A673 (cell line): Measurements from ENCODE around the gene SERPINH1. TPM values are rescaled to one million over a fixed set of nuclear protein-coding genes. Genes with fewer than 3 reads are reported as not detected.

Source experiments
- BruUV-seq: library from RNA; stranded (reverse); fragments of 400-500 nt; replicated peaks from 2 replicates; lab custom pipeline; 2021; lab: Mats Ljungman, UMichigan
- CTCF ChIA-PET: fragments of 300-600 bp; sonication (Branson Sonifier 250); formaldehyde crosslinking; loops from one replicate; lab custom pipeline; 2022; ENCODE audit warnings: antibody characterized with exemption; lab: Charles Lee
- POLR2A ChIA-PET: fragments of 300-600 bp; sonication (Branson Sonifier 250); formaldehyde crosslinking; loops from one replicate; lab custom pipeline; 2022; ENCODE audit warnings: antibody characterized with exemption; ENCODE audit not compliant: low non-redundant PET; lab: Charles Lee
- DNase-seq: peaks from one replicate; pipeline ENCODE4 v3.0.0-alpha.2; 2015; ENCODE audit warnings: low spot score
- H3K27ac ChIP-seq: fragments of 200-600 bp; sonication (generic); 2 replicates; pipeline ENCODE4 v1.5.1; 2016; ENCODE audit warnings: mixed run types, low read depth, mild to moderate bottlenecking, mixed read lengths, antibody characterized with exemption, low read length; ENCODE audit not compliant: poor library complexity, severe bottlenecking
- H3K27me3 ChIP-seq: fragments of 200-600 bp; sonication (generic); replicated peaks from 2 replicates; pipeline ENCODE4 v1.6.1; 2017; ENCODE audit warnings: mixed run types, low read depth, mild to moderate bottlenecking, mixed read lengths, antibody characterized with exemption, low read length; ENCODE audit not compliant: insufficient read depth, poor library complexity
- H3K36me3 ChIP-seq: fragments of 200-600 bp; sonication (generic); 2 replicates; pipeline ENCODE4 v1.6.1; 2016; ENCODE audit warnings: mixed run types, mild to moderate bottlenecking, mixed read lengths, antibody characterized with exemption, low read length; ENCODE audit not compliant: insufficient read depth, poor library complexity, severe bottlenecking
- H3K4me1 ChIP-seq: fragments of 200-600 bp; sonication (generic); 2 replicates; pipeline ENCODE4 v1.6.1; 2017; ENCODE audit warnings: mixed run types, mild to moderate bottlenecking, mixed read lengths, antibody characterized with exemption, low read length; ENCODE audit not compliant: insufficient read depth, poor library complexity, severe bottlenecking
- H3K4me3 ChIP-seq: fragments of 200-600 bp; sonication (generic); 2 replicates; pipeline ENCODE4 v1.5.1; 2016; ENCODE audit warnings: low read depth, mixed run types, mild to moderate bottlenecking, mixed read lengths, low read length; ENCODE audit not compliant: poor library complexity, severe bottlenecking
- H3K9me3 ChIP-seq: fragments of 200-600 bp; sonication (generic); 2 replicates; pipeline ENCODE4 v1.6.1; 2016; ENCODE audit warnings: mixed run types, low read depth, mild to moderate bottlenecking, mixed read lengths, antibody characterized with exemption, low read length; ENCODE audit not compliant: poor library complexity, severe bottlenecking
- EZH2 ChIP-seq: fragments of 200-600 bp; sonication (generic); IDR thresholded peaks from 2 replicates; pipeline ENCODE4 v1.6.1; 2017; ENCODE audit warnings: borderline replicate concordance, low read depth, mild to moderate bottlenecking, mixed read lengths, antibody characterized with exemption, low read length; ENCODE audit not compliant: poor library complexity, severe bottlenecking
- intact Hi-C: fragments of 100-400 bp; cut with micrococcal nuclease; formaldehyde crosslinking; loops from one replicate; pipeline ENCODE4 v1.10.0; 2022; ENCODE audit not compliant: unreplicated experiment
- total RNA-seq: library from RNA; stranded (reverse); gene quantifications from 2 replicates; pipeline ENCODE4 v1.2.3, GENCODE V29; 2021
- TF ChIP-seq, protein P1 (sequence below): fragments of 300-800, 200-600 bp; sonication (generic); conservative IDR thresholded peaks from 2 replicates; pipeline ENCODE4 v1.5.1; 2017; ENCODE audit warnings: low read depth, mild to moderate bottlenecking, antibody characterized with exemption, low read length, moderate library complexity, mixed read lengths

SERPINH1 gene
- total RNA-seq, 1 experiment from 2014 or later, result 268 TPM

- no TSS peak for BruUV-seq
- CTCF ChIA-PET, result no interaction called here
Observed at GRCh38 chr11:75565221-75565814, 3.3 kb downstream of the SERPINH1 start.

GRCh38 chr11:75565916-75566762 lies 4.1 kb downstream of the SERPINH1 start:
- no peaks in the 10 kb centered on the region for H3K9me3 ChIP-seq
- H3K4me3 ChIP-seq, result no peak overlapping the region
- DNase-seq, result no peak
- intact Hi-C loops, result no loop called here
- H3K27ac ChIP-seq, result peak overlapping the region; percentile 99
- ChIA-PET CTCF (no interaction called here), POLR2A (no interaction called here)
- TF ChIP-seq, protein P1, sequence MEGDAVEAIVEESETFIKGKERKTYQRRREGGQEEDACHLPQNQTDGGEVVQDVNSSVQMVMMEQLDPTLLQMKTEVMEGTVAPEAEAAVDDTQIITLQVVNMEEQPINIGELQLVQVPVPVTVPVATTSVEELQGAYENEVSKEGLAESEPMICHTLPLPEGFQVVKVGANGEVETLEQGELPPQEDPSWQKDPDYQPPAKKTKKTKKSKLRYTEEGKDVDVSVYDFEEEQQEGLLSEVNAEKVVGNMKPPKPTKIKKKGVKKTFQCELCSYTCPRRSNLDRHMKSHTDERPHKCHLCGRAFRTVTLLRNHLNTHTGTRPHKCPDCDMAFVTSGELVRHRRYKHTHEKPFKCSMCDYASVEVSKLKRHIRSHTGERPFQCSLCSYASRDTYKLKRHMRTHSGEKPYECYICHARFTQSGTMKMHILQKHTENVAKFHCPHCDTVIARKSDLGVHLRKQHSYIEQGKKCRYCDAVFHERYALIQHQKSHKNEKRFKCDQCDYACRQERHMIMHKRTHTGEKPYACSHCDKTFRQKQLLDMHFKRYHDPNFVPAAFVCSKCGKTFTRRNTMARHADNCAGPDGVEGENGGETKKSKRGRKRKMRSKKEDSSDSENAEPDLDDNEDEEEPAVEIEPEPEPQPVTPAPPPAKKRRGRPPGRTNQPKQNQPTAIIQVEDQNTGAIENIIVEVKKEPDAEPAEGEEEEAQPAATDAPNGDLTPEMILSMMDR, result no peak
- TF ChIP-seq EZH2, result no peak
- no TSS peak for BruUV-seq
- H3K4me1 ChIP-seq, result peaks cover 30% of the 10 kb centered on the region
- H3K27me3 ChIP-seq, result no peaks in the 10 kb centered on the region
- peaks cover 68% of the 10 kb centered on the region for H3K36me3 ChIP-seq

More at GRCh38 chr11:75565221-75565814, 3.3 kb downstream of the SERPINH1 start:
- Histone ChIP-seq H3K4me3 (no peak overlapping the region), H3K27me3 (no peaks in the 10 kb centered on the region), H3K36me3 (peaks cover 60% of the 10 kb centered on the region), H3K9me3 (no peaks in the 10 kb centered on the region), H3K4me1 (peaks cover 39% of the 10 kb centered on the region), H3K27ac (peak overlapping the region; percentile 99)
- DNase-seq, result no peak
- intact Hi-C loops, result no loop called here
- POLR2A ChIA-PET, result no interaction called here
- TF ChIP-seq, protein P1, result no peak
- no peak for TF ChIP-seq EZH2

- peaks cover 24% of the 10 kb centered on the region for H3K4me1 ChIP-seq
- no peak overlapping the region for H3K4me3 ChIP-seq
- BruUV-seq, result no TSS peak
- H3K9me3 ChIP-seq, result no peaks in the 10 kb centered on the region
- ChIA-PET POLR2A (no interaction called here), CTCF (no interaction called here)
- H3K36me3 ChIP-seq, result peaks cover 75% of the 10 kb centered on the region
- no peak overlapping the region for H3K27ac ChIP-seq
- no peak for TF ChIP-seq EZH2
- TF ChIP-seq, protein P1, result no peak
- intact Hi-C loops, result no loop called here
- H3K27me3 ChIP-seq, result no peaks in the 10 kb centered on the region
- no peak for DNase-seq
Observed at GRCh38 chr11:75566763-75567279, 4.8 kb downstream of the SERPINH1 start.
